CD14-positive monocyte (primary cell): Measurements from ENCODE around the gene NPAS3. TPM values are rescaled to one million over a fixed set of nuclear protein-coding genes. Genes with fewer than 3 reads are reported as not detected.

Experiments
- DNase-seq, 3 donors: peaks; one replicate each; pipeline ENCODE4 v3.0.0-alpha.2; 2011 to 2022
- H2AFZ ChIP-seq: 2 replicates; pipeline ENCODE4 v1.6.0; 2012; ENCODE audit warnings: mild to moderate bottlenecking, low read depth, low read length, inconsistent platforms; ENCODE audit not compliant: insufficient read depth, poor library complexity, severe bottlenecking
- H3K27ac ChIP-seq, 2 donors: 1 replicate in 1 of 2; 2 replicates in 1 of 2; pipeline ENCODE4 v1.5.1; 2012 to 2013; ENCODE audit warnings: low read length in 2 of 2, control low read depth in 1 of 2, inconsistent platforms in 1 of 2, low read depth in 1 of 2, mild to moderate bottlenecking in 1 of 2
- H3K27me3 ChIP-seq, 2 donors: one replicate each; pipeline versions ENCODE4 v1.6.0 to v1.6.1; 2011 to 2013; ENCODE audit warnings: low read length in 2 of 2; ENCODE audit not compliant: control insufficient read depth in 2 of 2, insufficient read depth in 2 of 2
- H3K36me3 ChIP-seq, 2 donors: replicated peaks in 1 of 2; 1 replicate in 1 of 2; 2 replicates in 1 of 2; pipeline versions ENCODE4 v1.5.1 to v1.6.1; 2012 to 2013; ENCODE audit warnings: low read length in 2 of 2, control low read depth in 1 of 2, inconsistent platforms in 1 of 2, mild to moderate bottlenecking in 1 of 2; ENCODE audit not compliant: insufficient read depth in 2 of 2, control insufficient read depth in 1 of 2
- H3K4me1 ChIP-seq, 2 donors: 1 replicate in 1 of 2; 2 replicates in 1 of 2; pipeline versions ENCODE4 v1.5.1 to v1.6.1; 2012 to 2013; ENCODE audit warnings: low read length in 2 of 2, control low read depth in 1 of 2, inconsistent platforms in 1 of 2, mild to moderate bottlenecking in 1 of 2, moderate library complexity in 1 of 2; ENCODE audit not compliant: insufficient read depth in 2 of 2, control insufficient read depth in 1 of 2
- H3K4me2 ChIP-seq: replicated peaks from 2 replicates; pipeline ENCODE3; 2012; ENCODE audit warnings: low read length, moderate library complexity, mild to moderate bottlenecking; ENCODE audit not compliant: poor library complexity, severe bottlenecking; ENCODE audit errors: extremely low read depth
- H3K4me3 ChIP-seq, 3 experiments: fragments of 200-600 bp in 1 of 3; sonication (generic) in 1 of 3; replicated peaks in 1 of 3; 1 replicate in 2 of 3; 2 replicates in 1 of 3; pipeline ENCODE4 v1.5.1; 2011 to 2013; ENCODE audit warnings: low read length in 3 of 3, mild to moderate bottlenecking in 3 of 3, control low read depth in 2 of 3, low read depth in 2 of 3, inconsistent platforms in 1 of 3, moderate library complexity in 1 of 3
- H3K79me2 ChIP-seq: 2 replicates; pipeline ENCODE4 v1.6.0; 2012; ENCODE audit warnings: mild to moderate bottlenecking, control low read depth, inconsistent platforms, low read length, moderate library complexity; ENCODE audit not compliant: insufficient read depth
- H3K9ac ChIP-seq: 2 replicates; pipeline ENCODE4 v1.6.0; 2017; ENCODE audit warnings: low read length, mild to moderate bottlenecking; ENCODE audit not compliant: insufficient read depth, poor library complexity, severe bottlenecking
- H3K9me3 ChIP-seq, 2 donors: replicated peaks in 1 of 2; 1 replicate in 1 of 2; 2 replicates in 1 of 2; pipeline versions ENCODE4 v1.5.1 to v1.6.1; 2012 to 2013; ENCODE audit warnings: low read length in 2 of 2, control low read depth in 1 of 2; ENCODE audit not compliant: control insufficient read depth in 1 of 2, insufficient read depth in 1 of 2
- H4K20me1 ChIP-seq: 2 replicates; pipeline ENCODE4 v1.6.0; 2012; ENCODE audit warnings: mild to moderate bottlenecking, low read length, control low read depth, moderate library complexity; ENCODE audit not compliant: insufficient read depth
- H3K27ac Mint-ChIP-seq, 7 donors: one replicate each; pipeline ENCODE4 v1.8.0; 2020; ENCODE audit warnings: mild to moderate bottlenecking in 7 of 7, mixed read lengths in 7 of 7, moderate library complexity in 6 of 7, inconsistent platforms in 2 of 7
- H3K27me3 Mint-ChIP-seq, 3 donors: one replicate each; pipeline ENCODE4 v1.8.0; 2021 to 2022; ENCODE audit warnings: low read depth in 3 of 3, mild to moderate bottlenecking in 3 of 3, mixed read lengths in 3 of 3, moderate library complexity in 3 of 3, inconsistent platforms in 1 of 3
- H3K36me3 Mint-ChIP-seq, 2 donors: one replicate each; pipeline ENCODE4 v1.8.0; 2020; ENCODE audit warnings: mixed read lengths in 2 of 2, inconsistent platforms in 1 of 2, mild to moderate bottlenecking in 1 of 2
- H3K4me1 Mint-ChIP-seq: one replicate; pipeline ENCODE4 v1.8.0; 2020; ENCODE audit warnings: mild to moderate bottlenecking, mixed read lengths
- H3K4me3 Mint-ChIP-seq, 2 donors: one replicate each; pipeline ENCODE4 v1.8.0; 2020; ENCODE audit warnings: mild to moderate bottlenecking in 2 of 2, mixed read lengths in 2 of 2, moderate library complexity in 1 of 2
- H3K9me3 Mint-ChIP-seq, 7 donors: one replicate each; pipeline ENCODE4 v1.8.0; 2020 to 2022; ENCODE audit warnings: mixed read lengths in 7 of 7, mild to moderate bottlenecking in 6 of 7, moderate library complexity in 6 of 7, inconsistent platforms in 2 of 7
- CTCF ChIP-seq: fragments of 200-600 bp; IDR thresholded peaks from one replicate; pipeline ENCODE4 v1.8.0; 2022; ENCODE audit warnings: antibody characterized with exemption, mild to moderate bottlenecking
- WGBS: methylation state at CpG from one replicate; pipeline ENCODE4 v1.1.5; 2013; ENCODE audit warnings: missing lambda C conversion rate; ENCODE audit not compliant: insufficient coverage; 5-methylcytosine and 5-hydroxymethylcytosine counted together
- intact Hi-C, 2 donors: fragments of 100-400 bp; cut with micrococcal nuclease; formaldehyde crosslinking; loops; one replicate each; pipeline versions ENCODE4 v1.15.0 to v1.15.1; 2023
- polyA plus RNA-seq, 3 donors: library from polyadenylated mRNA; depleted of rRNA in 1 of 3; unstranded in 2 of 3; stranded (reverse) in 1 of 3; fragments of 300-500 nt in 2 of 3; fragments of >200 nt in 1 of 3; fragmentation: Illumina TruSeq in 2 of 3; gene quantifications; 1 replicate in 2 of 3; 2 replicates in 1 of 3; pipeline ENCODE4 v1.2.3, GENCODE V29; 2012 to 2021

NPAS3 gene
- polyA plus RNA-seq, 3 donors, result not detected

- Histone ChIP-seq H3K4me3 (no peak overlapping the region), H3K4me1 (no peaks in the 10 kb centered on the region), H3K9ac (no peak overlapping the region), H3K27me3 (no peaks in the 10 kb centered on the region), H4K20me1 (no peaks in the 10 kb centered on the region), H3K36me3 (no peaks in the 10 kb centered on the region), H3K9me3 (no peaks in the 10 kb centered on the region), H2AFZ (no peak overlapping the region), H3K79me2 (no peaks in the 10 kb centered on the region), H3K4me2 (no peak overlapping the region), H3K27ac (no peak overlapping the region)
- TF ChIP-seq CTCF, result no peak
- Mint-ChIP-seq H3K27ac (no peak overlapping the region), H3K9me3 (no peaks in the 10 kb centered on the region), H3K4me3 (no peak overlapping the region), H3K4me1 (no peaks in the 10 kb centered on the region), H3K27me3 (no peaks in the 10 kb centered on the region), H3K36me3 (no peaks in the 10 kb centered on the region)
- 100% methylated on average over 4 of the region's 5 CpGs for WGBS
- DNase-seq, result no peak
- intact Hi-C loops, result no loop called here
Observed at GRCh38 chr14:33515441-33515840, 576.8 kb downstream of the NPAS3 start.

- no peaks in the 10 kb centered on the region for H3K79me2 ChIP-seq
- TF ChIP-seq CTCF, result no peak
- no peaks in the 10 kb centered on the region for H3K9me3 ChIP-seq
- no peak overlapping the region for H3K27ac ChIP-seq
- Mint-ChIP-seq H3K27ac (no peak overlapping the region), H3K4me3 (no peak overlapping the region), H3K27me3 (no peaks in the 10 kb centered on the region), H3K36me3 (no peaks in the 10 kb centered on the region), H3K9me3 (no peaks in the 10 kb centered on the region), H3K4me1 (no peaks in the 10 kb centered on the region)
- no peaks in the 10 kb centered on the region for H3K4me1 ChIP-seq
- no peak overlapping the region for H2AFZ ChIP-seq
- intact Hi-C loops, result no loop called here
- H3K4me2 ChIP-seq, result no peak overlapping the region
- H3K4me3 ChIP-seq, result no peak overlapping the region
- no peaks in the 10 kb centered on the region for H4K20me1 ChIP-seq
- no peaks in the 10 kb centered on the region for H3K27me3 ChIP-seq
- H3K36me3 ChIP-seq, result no peaks in the 10 kb centered on the region
- no peak overlapping the region for H3K9ac ChIP-seq
- DNase-seq, result no peak
- no CpG with 5 or more reads among the region's 3 CpGs for WGBS
Observed at GRCh38 chr14:33515899-33516298, 577.2 kb downstream of the NPAS3 start.
